Occipital lobe (tissue), 2 donors: ENCODE measurements around the gene SSUH2. TPM values are rescaled to one million over a fixed set of nuclear protein-coding genes. Genes with fewer than 3 reads are reported as not detected.
"Not testable (repeated sequence)": the region's sequence is repeated elsewhere in the genome, so short reads cannot be mapped to it uniquely, and the experiment has no call there.

Experiments
- DNase-seq: peaks from one replicate; lab custom pipeline; 2025; lab: John Stamatoyannopoulos, UW
- total RNA-seq: library from RNA; depleted of rRNA; stranded (reverse); fragments of >200 nt; gene quantifications from one replicate; pipeline ENCODE4 v1.2.3, GENCODE V29; 2014

SSUH2 gene, protein sequence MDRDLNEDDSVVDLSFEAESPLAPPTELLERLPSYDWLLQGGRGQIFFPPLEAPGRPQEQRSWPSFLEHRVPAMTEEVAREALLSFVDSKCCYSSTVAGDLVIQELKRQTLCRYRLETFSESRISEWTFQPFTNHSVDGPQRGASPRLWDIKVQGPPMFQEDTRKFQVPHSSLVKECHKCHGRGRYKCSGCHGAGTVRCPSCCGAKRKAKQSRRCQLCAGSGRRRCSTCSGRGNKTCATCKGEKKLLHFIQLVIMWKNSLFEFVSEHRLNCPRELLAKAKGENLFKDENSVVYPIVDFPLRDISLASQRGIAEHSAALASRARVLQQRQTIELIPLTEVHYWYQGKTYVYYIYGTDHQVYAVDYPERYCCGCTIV
- 0.78 TPM for total RNA-seq

DNA sequence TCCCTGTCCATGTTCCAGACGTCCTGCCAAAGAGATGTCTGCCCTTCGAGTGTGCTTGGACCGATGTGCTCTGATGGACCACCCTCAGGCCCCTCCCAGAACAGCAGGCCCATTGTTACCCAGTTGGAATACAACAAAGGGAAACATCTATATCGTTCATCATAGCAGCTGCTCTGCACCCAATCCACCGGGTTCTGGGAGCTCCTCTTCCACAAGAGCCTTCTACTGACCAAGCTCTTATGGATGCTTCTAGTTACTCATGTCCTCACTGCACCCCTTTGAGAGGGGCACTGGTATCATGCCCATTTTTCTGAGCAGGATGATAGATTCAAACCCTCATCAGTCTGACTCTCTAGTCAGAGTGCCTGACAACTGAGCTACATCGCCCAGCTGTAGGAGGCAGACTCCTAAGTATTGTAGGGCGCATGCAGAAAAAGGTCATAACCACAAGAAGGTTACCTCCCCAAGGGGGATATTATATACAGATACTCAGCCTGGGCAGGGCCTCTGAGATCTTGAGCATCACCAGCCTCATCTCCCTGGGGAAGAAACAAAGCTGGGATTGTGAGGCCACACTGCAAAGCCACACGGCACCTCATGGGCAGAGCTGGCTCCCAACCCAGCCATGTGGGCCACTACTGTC lies at the start of gene SSUH2:
TSS of gene SSUH2 (minus strand) at position 51 of the 643 bp plus-strand sequence. CDS start at position 11, 40 bp downstream.
- DNase-seq: no peak

DNA sequence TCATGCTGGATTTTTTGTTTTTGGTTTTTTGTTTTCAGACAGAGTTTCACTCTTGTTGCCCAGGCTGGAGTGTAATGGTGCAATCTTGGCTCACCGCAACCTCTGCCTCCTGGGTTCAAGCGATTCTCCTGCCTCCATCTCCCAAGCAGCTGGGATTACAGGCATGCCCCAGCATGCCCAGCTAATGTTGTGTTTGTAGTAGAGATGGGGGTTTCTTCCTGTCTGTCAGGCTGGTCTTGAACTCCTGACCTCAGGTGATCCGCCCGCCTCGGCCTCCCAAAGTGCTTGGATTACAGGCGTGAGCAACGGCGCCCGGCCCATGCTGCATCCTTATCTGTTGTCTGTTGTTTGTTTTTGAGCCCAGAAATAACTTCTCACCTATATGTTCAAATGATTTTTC lies 46.7 kb upstream of the SSUH2 start:
- DNase-seq: not testable (repeated sequence)

DNA sequence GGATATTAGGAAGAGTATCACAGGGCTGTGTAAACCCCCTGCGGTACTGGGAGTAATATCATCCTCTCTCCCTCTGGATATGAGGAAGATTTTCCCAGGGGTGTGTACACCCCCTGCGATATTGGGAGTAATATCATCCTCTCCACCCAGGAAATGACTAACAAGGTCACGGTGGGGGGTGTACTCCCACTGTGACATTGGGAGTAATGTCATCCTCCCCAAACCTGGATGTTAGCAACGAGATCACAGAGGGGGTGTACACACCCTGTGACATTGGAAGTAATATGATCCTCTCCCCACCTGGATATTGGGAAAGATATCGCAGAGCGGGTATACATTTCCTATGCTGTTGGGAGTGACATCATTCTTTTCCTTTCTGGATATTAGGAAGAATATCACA lies 40.4 kb upstream of the SSUH2 start:
- not testable (repeated sequence) for DNase-seq

DNA sequence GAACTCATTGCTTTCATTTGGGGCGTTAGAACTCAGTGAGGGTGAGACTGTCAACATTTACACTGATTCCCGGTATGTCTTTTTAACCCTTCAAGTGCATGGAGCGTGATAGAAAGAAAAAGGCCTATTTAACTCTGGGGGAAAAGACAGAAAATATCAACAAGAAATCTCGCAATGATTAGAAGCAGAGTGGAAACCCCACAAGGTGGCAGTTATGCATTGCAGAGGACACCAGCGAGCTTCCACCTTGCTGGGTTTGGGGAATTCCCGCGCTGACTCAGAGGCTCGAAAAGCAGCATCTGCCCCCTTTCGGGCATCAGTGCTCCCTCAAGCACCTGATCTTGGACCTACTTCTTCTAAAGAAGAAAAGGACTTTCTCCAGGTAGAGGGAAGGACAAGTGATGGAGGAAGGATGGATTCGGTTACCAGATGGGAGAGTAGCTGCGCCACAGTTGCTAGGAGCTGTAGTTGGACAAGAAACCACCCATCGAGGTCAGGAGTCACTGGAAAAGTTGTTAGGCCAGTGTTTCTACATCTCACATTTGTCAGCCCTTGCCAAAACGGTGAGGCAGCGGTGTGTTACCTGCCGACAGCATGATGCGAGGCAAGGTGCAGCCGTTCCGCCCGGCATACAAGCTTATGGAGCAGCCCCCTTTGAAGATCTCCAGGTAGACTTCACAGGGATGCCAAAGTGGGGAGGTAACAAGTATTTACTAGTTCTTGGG lies 38.4 kb upstream of the SSUH2 start:
- DNase-seq: not testable (repeated sequence)

GRCh38 chr3:8681881-8682538 lies 37.4 kb upstream of the SSUH2 start:
- not testable (repeated sequence) for DNase-seq

GRCh38 chr3:8681349-8681748 lies 36.8 kb upstream of the SSUH2 start:
- DNase-seq: no peak

DNA sequence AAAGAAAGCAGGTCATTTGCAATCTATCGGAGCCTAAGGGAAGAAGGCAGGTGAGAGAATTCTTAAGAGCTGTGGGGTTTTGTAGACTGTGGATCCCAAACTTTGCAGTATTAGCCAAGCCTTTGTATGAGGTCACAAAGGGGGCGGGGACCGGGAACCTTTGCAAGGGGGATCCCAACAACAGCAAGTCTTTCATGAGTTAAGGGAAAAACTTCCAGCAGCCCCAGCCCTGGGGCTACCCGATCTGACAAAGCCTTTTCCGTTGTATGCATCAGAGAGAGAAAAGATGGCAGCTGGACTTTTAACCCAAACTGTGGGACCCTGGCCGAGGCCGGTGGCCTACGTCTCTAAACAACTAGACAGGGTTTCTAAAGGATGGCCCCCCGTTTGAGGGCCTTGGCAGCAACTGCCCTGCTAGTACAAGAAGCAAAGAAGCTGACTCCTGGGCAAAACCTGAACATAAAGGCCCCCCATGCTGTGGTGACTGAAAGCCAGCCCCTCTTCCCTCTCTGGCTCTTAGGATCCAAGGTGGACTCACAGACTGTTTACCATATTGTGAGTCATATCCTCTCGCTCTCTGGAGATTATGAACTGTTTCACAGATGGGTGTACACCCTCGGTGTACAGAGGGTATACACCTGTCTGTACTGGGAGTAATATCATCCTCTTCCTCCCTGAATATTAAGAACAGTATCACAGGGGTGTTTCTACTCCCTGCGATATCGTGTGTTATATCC lies 35.4 kb upstream of the SSUH2 start:
- not testable (repeated sequence) for DNase-seq

- DNase-seq: no peak
Observed at GRCh38 chr3:8678751-8679150, 34.2 kb upstream of the SSUH2 start.

DNA sequence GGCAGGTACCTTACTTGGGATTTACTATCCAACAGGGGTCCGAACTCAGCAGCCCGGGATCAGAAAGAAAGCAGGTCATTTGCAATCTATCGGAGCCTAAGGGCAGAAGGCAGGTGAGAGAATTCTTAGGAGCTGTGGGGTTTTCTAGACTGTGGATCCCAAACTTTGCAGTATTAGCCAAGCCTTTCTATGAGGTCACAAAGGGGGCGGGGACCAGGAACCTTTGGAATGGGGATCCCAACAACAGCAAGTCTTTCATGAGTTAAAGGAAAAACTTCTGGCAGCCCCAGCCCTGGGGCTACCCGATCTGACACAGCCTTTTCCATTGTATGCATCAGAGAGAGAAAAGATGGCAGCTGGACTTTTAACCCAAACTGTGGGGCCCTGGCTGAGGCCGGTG lies 32.7 kb upstream of the SSUH2 start:
- DNase-seq: not testable (repeated sequence)

GRCh38 chr3:8675591-8675990 lies 31.0 kb upstream of the SSUH2 start:
- not testable (repeated sequence) for DNase-seq

DNA sequence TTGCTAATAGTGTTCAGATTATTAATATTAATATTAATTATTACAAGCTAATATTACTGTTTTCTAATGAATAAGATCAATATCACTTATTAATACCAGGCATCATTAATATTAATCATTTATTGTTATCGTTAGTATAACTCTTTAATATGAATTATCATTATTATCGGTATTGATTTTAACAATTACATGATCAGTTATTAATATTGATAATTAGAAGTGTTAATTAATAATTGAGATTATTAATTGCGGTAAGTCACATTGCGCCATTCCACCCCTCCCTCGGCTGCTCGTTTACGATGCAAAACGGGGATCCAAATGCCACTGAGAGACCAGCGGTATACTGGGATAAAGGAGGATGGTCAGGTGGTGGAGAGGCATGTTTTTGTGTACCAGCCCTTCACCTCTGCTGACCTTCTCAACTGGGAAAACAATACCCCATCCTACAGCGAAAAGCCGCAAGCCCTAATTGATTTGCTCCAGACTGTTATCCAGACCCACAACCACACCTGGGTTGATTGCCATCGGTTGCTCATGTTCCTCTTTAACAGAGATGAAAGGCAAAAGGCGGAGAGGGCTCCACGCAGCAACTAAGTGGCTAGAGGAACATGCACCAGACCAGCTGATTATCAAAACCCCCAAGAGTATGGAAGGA lies 28.6 kb upstream of the SSUH2 start:
- DNase-seq: no peak

DNA sequence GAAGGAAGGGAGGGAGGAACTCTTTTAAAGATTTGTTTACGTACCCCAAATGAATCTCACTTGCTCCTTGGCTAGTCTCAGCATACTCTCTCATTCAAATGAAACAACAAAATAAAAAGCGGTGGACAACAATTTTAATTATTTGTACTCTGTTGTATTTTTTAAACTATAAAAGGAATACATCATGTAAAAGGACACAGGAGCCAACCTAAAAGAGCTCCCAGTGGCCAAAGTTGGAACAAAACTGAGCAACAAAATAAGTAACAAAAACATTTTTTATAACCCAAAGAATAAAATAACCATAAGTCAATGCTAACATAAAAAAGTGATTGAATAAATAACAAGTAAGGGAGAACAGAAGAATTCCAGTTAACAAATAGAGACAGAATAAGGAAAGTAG lies 24.4 kb upstream of the SSUH2 start:
- no peak for DNase-seq

- no peak for DNase-seq
Observed at GRCh38 chr3:8668216-8668615, 23.6 kb upstream of the SSUH2 start.

- DNase-seq: no peak
Observed at GRCh38 chr3:8667463-8668091, 23.0 kb upstream of the SSUH2 start.

DNA sequence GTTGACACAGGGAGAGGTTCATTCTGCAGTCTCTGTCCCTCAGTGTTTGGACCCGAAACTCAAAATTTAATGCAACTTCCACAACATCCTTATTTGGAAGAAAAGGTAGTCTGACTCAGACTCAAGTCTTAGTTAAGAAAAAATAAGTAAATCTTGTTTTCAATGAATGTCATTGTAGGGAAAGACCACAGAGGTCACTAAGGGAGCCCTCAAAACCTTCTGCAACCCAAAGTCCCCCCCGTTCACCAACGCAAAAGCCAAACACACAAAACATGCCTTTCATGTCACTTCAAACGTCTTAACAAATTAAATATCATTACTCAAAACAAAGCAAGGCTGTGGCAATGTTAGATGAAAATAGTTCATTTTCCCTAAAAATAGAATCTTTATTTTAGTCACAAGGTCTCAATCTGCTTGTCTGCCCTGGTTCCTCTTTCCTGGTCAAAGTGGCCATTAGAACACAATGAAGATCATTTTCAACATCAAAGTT lies 20.9 kb upstream of the SSUH2 start:
- no peak for DNase-seq

DNA sequence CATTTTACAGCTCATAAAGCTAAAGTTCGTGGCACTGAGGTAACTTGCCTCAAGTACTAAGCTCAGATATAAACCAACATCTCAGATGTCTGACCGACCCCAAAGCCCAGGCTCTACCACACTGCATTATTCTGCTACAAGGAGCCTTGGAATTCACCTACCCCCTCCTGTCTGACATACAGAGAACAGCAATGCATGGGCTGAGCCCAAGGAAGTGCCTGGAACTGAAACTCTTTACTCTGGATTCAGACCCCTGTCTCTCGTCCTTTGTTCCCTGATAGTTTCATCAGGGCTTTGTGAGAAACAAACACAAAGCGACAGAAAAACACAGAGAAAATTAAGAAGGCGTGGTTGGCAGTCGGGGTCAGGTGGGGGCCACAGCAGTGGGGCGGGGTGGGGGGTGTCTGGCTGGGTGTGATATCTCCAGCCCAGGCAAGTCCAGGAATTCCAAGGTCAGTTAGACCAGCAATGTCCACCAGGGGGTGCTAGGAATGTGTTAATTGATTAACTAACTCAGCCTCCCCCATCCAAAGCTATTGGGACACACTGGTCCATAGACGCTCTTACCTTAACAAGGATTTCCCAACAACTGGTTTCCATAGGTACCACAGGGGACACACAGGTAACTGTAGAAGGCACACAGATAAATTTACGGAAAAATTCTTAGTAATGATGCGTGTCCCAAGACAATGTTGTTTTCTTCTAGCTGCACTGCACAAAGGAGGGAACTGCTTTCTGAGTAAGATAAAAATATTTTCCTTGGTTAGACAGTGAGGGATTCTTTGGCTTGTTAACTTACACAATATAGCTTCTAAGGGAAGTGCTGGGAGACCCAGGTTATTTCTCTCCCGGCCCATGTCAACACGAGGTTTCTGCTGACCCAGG lies 18.8 kb upstream of the SSUH2 start:
- DNase-seq: no peak

DNA sequence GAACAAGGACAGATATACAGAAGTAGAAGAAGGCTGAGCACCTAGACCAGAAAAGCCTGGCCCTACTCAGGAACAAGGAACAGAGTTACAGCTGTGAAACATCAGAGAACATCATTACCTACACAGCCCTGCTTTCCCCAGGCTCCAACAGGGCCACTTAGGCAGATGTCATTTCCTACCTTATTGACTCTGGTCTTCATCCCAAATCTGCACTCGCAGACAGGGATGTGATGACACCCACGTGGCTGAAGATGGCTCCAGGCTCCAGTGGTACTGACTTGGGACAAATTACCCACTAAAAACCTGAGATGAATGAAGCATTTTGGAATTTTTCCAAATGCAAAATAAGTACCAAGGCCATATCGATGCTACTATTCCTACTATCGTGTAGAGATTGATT lies 18.0 kb upstream of the SSUH2 start:
- no peak for DNase-seq

GRCh38 chr3:8660175-8661118 lies 15.8 kb upstream of the SSUH2 start:
- DNase-seq: no peak
